Measurements from ENCODE around the gene SEC23A.
"Not testable (repeated sequence)": the region's sequence is repeated elsewhere in the genome, so short reads cannot be mapped to it uniquely, and the experiment has no call there.

The SEC23A gene

DNA sequence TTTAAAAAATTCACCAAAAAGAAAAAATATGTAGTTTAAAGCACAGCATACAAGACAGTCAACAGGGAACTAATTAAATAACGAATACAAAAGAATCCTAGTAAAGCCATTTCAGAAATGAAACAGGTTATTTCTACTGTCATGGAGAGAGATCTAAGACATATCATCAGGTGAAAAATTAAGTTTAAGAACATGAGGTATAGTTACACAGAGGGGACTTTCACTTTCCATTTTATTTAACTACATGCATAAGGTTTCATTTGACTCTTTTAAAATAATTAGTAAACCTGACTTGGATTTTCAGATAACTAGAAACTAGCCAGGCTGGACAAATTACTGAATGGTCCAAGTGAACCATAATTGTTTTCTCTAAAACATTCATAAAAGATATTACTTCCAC lies 11.3 kb downstream of the SEC23A start:
- DNase-seq (ENCODE audit: low read depth, low spot score) = no peak

DNA sequence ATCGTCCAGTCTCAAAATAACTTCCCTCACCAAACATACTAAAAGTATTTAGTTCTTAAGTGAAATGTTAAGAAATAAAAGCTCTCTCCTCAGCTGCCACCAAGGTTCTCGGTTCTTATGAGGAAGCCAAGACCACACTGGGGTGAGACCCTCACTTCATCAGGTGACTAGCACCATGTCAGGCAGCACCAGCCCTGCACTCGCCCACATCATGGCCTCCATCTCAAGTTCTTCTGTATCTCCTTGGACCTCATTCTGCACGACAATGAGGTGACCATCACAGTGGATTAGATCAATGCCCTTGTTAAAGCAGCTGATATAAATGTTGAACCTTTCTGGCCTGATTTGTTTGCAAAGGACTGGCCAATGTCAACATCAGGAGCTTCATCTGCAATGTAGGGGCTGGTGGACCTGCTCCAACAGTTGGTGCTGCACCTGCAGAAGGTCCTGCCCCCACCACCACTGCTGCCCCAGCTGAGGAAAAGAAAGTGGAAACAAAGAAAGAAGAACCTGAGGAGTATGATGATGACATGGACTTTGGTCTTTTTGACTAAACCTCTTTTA lies 12.4 kb downstream of the SEC23A start:
- DNase-seq (ENCODE audit: low read depth, low spot score) = no peak

DNA sequence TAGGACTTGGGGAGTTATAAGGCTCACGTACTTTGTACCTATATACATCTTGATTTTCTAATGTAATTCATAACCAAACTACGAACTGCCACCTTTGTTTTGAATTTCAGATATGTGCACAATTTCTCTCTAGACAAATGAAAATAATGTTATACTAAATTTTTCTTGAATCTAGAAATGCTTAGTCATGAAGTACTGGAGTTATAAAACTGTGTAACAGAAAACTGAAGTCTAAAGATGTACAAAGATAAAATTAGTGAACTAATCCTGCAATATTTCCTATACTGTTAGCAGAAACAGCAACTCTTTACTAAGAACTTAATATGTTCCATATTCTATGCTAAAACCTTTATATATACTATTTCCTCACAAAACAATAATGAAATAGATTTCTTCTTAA lies 15.5 kb downstream of the SEC23A start:
- no peak for DNase-seq (ENCODE audit: low read depth, low spot score)

DNA sequence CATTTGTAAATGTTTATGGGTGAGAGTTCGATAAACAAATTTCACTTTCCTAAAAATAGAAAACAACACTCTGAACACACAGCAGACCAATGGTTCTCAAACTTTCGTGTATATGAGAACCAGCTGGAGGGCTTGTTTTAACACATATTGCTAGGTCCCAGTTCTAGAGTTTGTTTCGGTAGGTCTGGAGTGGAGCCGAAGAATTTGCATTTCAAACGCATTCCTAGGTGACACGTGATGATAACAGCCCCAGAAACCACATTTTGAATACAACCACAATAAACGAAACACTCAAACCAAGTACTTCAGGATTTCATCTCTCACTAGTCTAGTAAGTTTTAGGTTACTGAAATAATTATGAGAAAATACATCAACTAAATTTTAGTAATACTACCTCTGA lies 17.1 kb downstream of the SEC23A start:
- no peak for DNase-seq (ENCODE audit: low read depth, low spot score)

DNA sequence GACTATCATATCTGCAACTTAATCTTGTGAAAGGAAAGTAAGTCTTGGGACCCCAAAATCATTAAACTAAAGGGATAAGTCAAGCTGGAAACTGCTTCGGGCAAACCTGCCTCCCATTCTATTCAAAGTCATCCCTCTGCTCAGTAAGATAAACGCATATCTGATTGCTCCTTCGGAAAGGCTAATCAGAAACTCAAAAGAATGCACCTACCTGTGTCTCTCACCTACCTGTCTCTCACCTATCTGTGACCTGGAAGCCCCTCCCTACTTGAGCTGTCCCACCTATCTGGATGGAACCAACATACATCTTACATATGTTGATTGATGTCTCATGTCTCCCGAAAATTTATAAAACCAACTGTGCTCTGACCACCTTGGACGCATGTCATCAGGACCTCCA lies 19.9 kb downstream of the SEC23A start:
- no peak for DNase-seq (ENCODE audit: low read depth, low spot score)

DNA sequence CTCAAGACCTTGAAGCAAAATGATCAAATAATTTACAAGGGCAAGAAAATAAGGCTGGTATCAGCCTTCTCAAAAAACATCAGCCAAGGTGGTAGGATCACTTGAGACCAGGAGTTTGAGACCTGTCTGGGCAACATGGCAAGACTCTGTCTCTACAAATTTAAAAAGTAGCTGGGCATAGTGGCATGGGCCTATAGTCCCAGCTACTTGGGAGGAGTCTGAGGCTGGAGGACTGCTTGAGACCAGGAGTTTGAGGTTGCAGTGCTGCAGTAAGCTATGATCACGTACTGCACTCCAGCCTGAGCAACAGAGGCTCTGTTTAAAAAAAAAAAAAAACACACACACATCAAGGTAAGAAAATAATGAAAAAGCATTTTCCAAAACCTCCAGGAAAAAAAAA lies 22.1 kb downstream of the SEC23A start:
- no peak for DNase-seq (ENCODE audit: low read depth, low spot score)

DNA sequence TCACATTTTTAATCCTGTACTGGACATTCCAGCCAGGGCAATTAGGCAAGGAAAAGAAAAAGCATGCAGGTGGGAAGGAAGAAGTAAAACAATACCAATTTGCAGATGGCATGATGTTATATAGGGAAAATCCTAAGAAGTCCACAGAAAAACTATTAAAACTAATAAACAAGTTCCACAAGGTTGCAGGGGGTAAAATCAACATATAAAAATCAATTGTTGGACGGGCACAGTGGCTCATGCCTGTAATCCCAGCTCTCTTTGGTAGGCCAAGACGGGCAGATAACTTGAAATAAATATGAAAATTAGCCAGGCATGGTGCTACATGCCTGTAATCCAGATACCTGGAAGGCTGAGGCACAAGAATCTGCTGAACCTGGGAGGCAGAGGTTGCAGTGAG lies 31.9 kb downstream of the SEC23A start:
- no peak for DNase-seq (ENCODE audit: low read depth, low spot score)

DNA sequence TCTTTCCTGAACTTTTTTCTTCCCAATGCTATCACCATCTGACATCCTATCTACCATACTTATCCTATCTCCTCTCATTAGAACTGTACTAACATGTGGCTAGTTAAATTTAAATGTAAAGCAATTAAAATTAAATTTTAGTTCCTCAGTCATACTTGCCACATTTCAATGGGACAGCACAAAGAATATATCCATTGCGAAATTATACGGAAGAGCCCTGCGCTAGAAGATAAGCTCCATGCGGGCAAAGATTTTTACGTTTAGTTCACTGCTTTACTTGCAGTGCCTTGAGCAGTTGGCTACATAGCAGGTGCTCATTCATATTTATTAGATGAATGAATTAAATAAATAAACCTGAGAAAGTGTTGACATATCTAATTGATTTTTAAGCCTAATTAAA lies 33.1 kb downstream of the SEC23A start:
- DNase-seq (ENCODE audit: low read depth, low spot score) = no peak

DNA sequence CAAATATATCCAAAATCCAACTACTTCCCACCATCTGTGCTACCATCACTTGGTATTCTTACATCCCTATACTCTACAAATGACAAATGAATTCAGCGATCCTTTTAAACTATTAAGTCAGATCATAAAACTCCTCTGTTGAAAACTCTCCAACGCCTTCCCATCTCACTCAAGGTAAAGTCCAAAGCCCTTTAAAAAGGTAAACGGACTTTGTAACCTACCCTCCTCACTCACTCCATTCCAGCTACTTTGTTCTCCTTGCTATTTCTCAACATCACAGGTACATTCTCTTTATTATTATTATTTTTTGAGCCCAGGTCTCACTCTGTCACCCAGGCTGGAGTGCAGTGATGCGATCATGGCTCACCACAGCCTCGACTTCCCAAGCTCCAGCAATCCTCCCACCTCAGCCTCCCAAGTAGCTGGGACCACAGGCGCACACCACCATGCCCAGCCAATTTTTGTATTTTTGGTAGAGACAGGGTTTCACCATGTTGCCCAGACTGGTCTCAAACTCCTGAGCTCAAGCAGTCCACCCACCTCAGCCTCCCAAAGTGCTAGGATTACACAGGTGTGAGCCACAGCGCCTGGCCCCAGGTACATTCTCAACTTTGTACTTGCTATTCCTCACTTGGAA lies 33.7 kb downstream of the SEC23A start:
- DNase-seq (ENCODE audit: low read depth, low spot score) = not testable (repeated sequence)

DNA sequence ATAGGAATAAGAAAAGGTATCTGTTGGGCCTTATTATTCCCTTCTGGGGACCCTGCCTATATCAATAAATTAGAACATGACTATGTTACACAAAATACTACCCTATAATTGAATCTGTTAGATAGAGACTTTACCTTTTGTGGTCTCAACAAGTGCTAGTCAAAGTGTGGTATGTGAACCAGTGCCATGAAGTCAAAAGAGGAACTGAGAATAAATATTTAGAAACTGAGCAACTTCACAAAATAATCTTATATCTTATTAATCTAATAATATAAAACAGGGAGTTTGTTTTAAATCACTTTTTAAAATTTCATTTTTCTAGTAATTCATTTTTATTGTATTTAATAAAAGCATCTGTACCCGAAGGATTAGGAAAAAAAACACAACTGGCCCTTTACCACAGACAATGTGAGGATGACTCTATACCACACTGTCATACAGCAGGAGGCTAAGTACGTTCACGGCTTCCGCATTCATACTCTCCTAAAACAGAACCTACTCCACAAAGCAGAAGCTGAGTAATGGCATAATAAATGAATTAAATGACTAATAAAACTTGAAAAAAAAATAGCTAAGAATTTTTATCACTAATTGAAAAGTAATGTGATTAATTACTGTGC lies 42.1 kb downstream of the SEC23A start:
- no peak for DNase-seq (ENCODE audit: low read depth, low spot score)

DNA sequence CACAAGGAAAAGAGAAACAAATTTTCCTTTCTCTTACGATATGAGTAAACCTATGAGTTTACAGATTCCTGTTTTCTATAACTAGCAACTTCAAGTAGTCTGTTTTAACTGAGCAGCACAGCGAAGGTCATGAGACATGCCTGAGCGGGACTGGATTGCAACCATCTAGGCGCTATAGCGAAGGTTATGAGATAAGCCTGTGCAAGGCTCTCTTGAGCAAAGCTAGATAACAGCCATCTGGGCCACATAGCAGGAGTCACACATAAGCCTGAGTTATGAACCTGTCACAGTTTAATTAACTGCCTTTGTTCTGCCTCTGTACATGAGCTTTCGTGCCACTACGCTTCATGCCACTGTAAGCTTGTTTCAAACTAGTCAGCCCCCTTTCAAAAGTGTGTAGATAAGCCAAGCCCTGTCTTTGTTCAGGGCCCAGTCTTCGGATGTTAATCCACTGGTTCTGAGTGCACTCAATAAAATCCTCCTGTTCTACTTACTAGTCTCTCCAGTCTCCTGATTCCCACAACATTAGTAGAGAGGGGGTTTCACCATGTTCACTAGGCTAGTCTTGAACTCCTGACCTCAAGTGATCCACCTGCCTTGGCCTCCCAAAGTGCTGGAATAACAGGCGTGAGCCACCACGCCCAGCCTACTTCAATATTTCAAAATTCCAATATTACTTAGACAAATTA lies 47.1 kb downstream of the SEC23A start:
- no peak for DNase-seq (ENCODE audit: low read depth, low spot score)

DNA sequence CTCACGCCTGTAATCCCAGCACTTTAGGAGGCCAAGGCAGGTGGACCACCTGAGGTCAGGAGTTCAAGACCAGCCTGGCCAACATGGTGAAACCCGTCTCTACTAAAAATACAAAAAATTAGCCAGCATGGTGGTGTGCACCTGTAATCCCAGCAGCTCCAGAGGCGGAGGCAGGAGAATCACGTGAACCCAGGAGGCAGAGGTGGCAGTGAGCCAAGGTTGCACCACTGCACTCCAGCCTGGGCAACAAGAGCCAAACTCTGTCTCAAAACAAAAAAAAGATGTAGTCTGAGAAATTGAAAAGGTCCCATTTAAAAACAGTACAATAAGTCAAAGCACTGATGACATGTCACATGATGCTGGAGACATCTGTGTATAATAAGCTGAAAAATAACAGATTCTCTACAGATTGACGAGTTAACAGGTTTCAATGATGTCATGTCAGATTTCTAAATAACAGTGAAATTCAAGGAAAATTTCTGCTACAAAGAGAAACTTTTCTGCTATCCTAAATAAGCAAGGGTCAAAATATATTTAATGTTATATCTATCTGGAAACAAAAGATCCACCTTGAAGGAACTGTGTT lies 50.1 kb downstream of the SEC23A start:
- not testable (repeated sequence) for DNase-seq (ENCODE audit: low read depth, low spot score)

DNA sequence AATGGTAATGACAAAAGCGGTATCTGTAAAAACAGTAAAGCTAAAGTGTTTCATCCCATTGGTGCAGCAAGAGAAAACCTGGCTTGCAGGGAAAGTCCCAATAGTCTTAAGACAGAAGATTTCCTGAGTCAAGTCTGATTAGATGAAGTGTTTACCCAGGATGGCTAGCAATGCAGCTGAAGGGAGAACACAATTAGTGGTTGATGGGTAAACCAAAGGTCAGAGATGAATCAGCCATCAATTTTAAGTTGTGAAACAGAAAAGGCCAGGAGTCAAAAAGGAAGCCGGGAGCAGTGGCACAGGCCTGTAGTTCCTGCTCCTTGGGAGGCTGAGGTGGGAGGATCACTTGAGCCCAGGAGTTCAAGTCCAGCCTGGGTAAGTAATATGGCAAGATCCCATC lies 52.6 kb downstream of the SEC23A start:
- DNase-seq (ENCODE audit: low read depth, low spot score) = no peak

DNA sequence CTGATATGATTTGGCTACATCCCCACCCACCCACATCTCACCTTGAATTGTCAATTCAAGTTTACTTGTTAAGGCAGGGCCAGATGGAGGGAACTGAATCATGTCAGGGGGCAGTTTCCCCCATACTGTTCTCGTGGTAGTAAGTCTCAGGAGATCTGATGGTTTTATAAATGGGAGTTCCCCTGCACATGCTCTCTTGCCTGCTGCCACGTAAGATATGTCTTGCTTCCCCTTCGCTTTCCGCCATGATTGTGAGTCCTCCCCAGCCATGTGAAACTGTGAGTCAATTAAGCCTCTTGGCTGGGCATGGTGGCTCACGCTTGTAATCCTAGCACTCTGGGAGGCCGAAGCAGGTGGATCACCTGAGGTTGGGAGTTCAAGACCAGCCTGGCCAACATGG lies 57.1 kb downstream of the SEC23A start:
- DNase-seq (ENCODE audit: low read depth, low spot score) = not testable (repeated sequence)

DNA sequence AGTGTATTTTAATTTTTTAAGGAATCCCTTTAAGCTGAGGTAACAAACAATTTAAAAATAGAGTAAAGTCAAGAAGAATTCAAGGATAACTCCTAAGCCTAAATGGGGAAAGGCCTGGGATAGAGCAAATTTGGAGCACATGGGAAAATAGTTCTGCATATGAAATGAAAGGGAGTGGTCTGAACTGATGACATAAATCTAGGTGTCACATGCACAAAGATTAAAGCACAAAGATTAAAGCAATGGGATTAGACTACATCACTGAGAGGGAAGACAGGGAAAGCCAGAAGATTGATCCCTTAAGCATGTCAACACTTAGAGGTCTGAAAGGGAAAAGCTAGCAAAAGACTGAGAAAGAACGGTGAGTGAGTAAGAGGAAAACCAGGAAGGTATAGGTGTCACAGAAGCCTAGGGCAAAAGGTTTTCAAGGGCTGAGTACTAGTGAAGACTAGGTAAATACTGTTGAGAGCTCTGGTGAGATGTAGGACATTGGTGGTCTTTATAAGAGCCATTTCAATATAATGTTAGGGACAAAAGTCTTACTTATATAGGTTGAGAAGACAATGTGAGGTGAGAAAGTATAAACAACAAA lies 59.6 kb downstream of the SEC23A start:
- DNase-seq (ENCODE audit: low read depth, low spot score) = no peak

DNA sequence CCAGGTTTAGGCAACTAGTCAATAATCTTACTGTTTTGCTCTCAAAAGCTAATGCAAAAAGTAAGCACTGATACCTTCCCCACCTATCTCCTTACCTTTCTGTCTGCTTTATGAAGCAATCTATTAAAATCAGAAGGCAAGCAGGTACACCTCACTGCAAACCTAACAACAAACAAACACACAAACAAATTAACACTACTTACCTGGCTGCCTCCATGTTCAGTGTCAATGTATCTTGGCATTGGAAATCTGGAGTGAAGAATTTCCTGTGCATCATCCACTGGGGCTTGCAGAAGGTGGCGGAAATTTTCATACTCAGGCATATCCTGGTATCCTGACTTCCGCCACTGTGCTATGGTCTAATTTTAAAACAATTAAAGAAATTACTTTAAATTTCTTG lies 62.5 kb downstream of the SEC23A start:
- DNase-seq (ENCODE audit: low read depth, low spot score) = no peak

DNA sequence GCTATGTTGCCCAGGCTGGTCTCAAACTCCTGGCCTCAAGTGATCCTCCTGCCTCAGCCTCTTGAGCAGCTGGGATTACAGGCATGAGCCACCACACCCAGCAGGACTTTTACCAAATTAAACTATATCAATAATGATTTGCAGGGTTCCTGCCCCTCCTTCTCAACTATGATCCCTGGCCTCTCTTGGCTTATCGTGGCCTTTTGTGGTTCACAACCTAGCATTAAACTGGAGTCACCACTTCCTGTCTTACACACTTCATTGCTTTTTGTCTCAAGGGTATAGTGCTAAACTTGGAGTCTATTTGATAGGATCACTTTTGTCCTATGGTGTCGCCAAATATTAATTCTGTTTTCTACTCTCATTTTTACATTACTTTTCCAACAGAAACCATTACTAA lies 64.5 kb downstream of the SEC23A start:
- DNase-seq (ENCODE audit: low read depth, low spot score) = no peak

DNA sequence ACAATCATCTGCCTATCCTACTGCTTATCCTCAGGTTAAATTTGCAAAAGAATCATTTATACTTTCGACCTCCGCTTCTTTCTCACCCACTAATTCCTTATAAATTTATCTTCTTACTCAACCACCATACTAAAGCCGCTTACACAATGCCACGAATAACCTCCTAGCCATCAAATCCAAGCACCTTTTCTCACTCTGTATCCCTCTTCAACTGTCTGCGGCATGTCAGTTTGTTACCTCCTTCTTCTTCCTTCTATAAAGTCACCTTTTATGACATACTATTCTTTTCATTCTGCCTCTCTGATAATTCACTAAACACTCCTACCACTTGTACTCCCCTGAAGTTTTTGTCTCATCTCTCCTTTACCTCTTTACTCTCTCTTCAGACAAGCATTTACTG lies 66.3 kb downstream of the SEC23A start:
- DNase-seq (ENCODE audit: low read depth, low spot score) = no peak

DNA sequence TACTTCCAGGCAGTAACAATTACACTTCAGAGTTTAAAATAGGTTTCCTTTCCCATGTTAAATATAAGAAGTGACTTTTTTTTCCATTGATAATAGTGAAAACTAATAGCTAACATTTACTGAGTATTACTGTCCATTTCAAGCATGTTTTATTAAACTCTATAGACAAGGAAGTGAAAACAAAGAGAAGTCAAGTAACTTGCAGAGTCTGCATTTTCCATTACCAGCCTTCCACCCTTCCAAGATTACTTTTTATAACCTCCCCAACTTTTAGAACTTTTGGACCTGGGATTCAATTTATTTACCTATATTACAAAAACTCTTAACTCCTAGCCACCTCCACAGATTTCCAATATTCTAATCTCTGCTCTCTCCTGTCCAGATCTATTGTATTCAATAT lies 67.7 kb downstream of the SEC23A start:
- DNase-seq (ENCODE audit: low read depth, low spot score) = no peak

DNA sequence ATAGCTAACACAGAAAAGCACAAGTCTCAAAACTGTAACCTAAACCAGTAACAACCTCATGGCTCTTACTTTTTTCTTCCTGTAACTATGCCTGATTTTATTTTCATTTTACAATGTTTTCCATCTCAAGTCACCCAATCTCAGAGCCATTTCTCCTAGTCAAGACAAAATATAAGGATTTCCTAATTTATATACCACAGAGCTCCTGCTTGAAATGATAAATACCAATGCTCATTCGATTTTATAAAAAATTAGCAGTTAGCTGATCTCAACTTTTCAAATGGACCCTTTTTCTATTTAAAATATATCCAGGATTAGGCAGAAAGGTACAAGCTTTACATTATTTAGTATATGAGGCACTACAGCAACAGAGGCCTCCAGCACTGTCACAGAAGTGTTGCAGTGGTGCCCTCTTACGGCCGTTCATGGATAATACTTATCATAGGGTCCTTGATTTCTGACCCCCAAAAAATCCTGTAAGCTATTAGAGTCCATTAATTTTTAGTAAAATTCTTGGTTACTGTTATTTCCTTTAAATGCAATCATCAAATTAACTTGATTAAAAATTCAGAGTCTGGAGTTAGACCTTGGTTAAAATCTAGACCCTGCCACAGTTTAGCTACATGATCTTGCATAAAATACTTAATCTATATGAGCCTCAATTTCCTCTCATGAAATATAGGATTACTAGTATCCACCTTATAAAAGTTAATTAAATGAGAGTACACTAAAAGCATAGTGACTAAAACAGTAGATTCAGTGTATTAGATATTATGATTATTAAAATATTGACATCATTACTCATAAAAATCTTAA lies 68.3 kb downstream of the SEC23A start:
- no peak for DNase-seq (ENCODE audit: low read depth, low spot score)

DNA sequence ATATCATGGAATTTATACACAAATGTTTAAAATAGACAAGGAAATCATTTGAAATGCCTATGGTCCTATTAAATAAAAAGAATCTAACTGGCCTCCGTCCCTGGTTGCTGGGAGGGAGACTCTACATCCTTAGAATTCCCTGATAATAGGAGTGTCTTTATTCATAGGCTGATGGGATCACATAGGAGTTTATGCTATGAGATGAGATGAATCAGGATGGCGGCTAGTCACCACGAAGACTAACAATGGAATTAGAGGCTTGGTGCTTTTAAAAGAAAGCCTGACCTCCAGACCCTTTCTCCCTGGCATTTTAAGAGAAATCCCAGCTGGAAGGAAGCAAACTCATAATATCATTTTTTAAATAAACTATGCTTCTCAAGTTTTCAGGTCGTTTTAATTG lies 69.7 kb downstream of the SEC23A start:
- no peak for DNase-seq (ENCODE audit: low read depth, low spot score)

Data from brain pericyte (primary cell).